GM12874 (cell line): ENCODE measurements around the gene CACNA2D1.

Experiments used
- TF ChIP-seq, protein P1 (sequence below): IDR thresholded peaks from 2 replicates; pipeline ENCODE4 v1.5.1; 2011; ENCODE audit warnings: low read depth, mild to moderate bottlenecking, control low read depth, low read length, moderate library complexity; ENCODE audit not compliant: insufficient read depth

Gene CACNA2D1

DNA sequence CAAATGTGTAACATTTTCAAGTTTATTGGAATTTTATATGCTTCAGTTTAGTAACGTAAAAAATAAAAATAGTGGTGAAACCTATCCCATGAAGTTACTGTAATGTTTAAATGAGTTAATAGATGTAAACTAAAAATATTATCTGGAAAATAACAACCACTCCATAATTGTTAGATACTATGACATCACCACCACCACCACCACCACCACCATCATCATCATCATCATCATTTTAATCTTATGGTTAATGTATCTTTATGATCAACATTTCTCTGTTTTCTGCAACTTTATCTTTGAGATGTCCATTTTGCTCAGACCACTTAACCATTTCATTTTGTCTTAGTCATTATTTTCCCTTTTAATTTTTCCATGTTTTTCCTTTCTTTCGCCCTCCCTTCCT lies 23.4 kb upstream of the CACNA2D1 start:
- TF ChIP-seq, protein P1, sequence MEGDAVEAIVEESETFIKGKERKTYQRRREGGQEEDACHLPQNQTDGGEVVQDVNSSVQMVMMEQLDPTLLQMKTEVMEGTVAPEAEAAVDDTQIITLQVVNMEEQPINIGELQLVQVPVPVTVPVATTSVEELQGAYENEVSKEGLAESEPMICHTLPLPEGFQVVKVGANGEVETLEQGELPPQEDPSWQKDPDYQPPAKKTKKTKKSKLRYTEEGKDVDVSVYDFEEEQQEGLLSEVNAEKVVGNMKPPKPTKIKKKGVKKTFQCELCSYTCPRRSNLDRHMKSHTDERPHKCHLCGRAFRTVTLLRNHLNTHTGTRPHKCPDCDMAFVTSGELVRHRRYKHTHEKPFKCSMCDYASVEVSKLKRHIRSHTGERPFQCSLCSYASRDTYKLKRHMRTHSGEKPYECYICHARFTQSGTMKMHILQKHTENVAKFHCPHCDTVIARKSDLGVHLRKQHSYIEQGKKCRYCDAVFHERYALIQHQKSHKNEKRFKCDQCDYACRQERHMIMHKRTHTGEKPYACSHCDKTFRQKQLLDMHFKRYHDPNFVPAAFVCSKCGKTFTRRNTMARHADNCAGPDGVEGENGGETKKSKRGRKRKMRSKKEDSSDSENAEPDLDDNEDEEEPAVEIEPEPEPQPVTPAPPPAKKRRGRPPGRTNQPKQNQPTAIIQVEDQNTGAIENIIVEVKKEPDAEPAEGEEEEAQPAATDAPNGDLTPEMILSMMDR: no peak

DNA sequence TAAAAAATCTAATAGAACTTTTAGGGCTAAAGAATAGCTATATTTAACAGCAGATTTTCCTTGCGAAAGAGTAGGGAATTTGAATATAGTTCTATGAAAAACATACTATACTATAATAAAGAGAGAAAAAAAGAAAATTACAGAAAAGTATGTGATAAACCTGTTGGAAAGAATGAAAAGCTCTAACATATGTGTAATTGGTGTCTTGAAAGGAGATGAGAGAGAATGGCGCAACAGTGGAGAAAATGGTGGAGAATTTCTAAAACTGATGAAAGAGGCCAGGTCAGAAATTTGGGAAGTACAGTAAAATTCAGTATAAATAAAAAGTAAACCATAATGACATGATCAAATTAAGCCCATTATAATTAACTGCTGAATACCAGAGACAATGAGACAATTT lies 20.8 kb upstream of the CACNA2D1 start:
- TF ChIP-seq, protein P1: no peak

DNA sequence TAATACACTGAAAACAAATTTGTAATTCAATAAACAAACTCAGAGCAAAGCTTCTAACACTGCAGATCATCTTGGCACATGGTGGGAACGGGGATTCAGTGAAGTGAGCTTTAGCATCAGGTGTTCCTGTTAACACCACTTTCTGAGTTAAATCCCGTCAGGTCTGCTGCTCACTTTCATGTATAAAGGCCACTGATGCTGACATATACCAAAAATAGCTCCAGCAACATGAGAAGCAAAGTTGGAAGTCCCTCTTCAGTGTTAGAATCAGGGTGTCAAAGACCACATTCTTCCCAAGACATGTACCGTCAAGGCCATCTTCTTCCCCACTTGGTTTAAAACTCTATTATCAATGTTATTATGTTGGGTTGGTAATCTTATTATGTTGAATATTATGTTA lies 11.7 kb upstream of the CACNA2D1 start:
- TF ChIP-seq, protein P1: no peak

DNA sequence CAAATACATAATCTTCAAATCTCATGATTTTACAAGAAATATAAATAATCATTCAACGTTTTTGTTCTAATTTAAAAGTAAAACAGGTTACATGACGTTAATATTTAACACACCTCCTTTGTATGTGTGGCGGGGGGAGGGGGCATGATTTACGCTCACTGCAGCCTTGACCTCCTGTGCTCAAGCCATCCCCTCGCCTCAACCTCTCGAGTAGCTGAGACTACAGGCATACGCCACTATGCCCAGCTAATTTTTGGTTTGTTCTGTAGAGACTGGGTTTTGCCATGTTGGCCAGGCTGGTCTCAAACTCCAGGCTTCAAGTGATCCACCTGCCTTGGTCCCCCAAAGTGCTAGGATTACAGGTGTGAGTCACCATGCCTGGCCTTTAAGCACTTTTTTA lies 7.2 kb upstream of the CACNA2D1 start:
- TF ChIP-seq, protein P1: no peak

DNA sequence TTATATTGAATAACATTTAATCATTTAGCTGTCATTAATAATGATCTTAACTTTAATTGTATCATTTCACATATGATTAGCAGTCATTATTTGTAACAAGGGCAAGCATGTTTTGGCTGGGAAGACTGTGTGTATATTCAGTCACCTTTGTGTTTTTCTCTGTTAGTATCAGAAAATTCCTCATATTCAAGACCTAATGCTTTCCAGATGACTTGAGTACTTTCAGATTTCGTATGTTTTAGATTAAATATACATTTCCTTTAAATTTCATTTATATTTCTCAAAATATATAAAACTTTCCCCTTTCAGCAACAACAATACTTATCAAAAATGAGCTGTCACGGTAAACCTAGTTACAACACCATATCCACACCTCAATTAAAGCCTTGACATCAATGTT lies 6.3 kb upstream of the CACNA2D1 start:
- TF ChIP-seq, protein P1: no peak

DNA sequence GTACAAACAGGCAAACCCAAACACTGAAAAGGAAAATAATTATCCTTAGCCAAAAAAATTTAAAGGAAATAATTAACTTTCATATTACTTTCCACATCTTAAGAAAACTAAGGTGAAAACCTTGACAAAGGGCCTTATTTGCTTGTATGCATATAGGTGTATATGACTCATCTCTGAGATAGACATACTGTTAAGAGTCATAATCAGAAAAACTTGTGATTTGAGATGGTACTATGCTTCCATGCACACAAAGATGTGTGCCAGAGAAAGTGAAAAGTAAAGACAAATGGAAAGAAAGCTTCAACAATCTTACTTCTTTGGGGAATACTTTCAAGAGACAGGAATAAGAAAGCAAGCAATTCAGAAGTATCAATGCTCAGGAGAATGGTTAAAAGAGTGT lies 3.3 kb upstream of the CACNA2D1 start:
- TF ChIP-seq, protein P1: no peak

DNA sequence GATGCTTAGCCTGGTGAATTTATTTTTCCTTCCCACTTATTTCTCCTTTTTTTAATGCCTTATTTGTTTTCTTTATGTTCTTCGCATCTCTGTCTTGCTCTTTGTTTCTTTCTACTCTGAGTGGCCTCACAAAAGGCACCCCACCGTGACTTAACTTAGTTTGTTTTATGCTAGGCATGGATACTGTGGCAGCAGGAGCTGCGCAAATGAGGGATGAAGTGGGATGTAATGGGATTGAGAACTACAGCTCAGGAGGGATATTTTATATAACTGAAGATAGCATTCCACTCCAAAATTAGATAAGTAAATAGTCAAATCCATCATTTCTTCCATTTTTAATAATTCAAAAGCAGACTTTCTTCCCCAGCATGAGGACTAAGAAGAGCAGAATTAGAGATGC lies 1.7 kb upstream of the CACNA2D1 start:
- TF ChIP-seq, protein P1: no peak
